ENCODE measurements around the gene CCDC149. TPM values are rescaled to one million over a fixed set of nuclear protein-coding genes. Genes with fewer than 3 reads are reported as not detected.

Gene CCDC149
- total and polyA plus RNA-seq, 2 donors (not counting 3 experiments of a cell fraction or from before 2014, with no cell fraction given), result 7.8 to 11.3 TPM

DNA sequence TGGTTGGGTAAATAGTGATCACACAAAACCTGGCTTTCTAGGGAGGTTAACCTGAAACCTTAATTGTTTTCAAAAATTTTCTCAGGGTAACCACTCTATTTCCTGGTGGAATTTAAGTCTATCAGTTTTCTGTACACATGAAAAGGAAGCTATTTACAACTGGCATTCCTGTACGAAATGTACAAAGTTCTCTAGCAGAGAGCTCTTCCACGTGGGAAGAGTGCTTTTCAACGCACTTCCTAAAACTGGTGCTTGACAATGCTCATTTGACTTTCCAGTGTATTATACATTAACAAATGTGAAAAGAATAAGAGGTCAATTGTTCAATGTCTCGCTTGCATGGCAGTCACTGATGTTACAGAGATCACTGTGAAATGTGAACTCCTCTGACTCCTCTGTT, 120.3 kb downstream of the CCDC149 start:
- Histone ChIP-seq H4K20me1 (replicated peaks; ENCODE audit: control insufficient read depth, extremely low read depth, insufficient read depth, low read length) (no peaks in the 10 kb centered on the region), H3K9me1 (replicated peaks; ENCODE audit: control insufficient read depth, extremely low read depth, insufficient read depth, low read length) (no peaks in the 10 kb centered on the region), H3K4me2 (ENCODE audit: insufficient read depth, low read length) (no peak overlapping the region), H3K9ac (replicated peaks; ENCODE audit: extremely low read depth, insufficient read depth, low read length) (no peak overlapping the region), H3K4me3 (replicated peaks in 1 of 3; ENCODE audit: insufficient read depth in 1 of 3, low read depth in 1 of 3, low read length in 3 of 3) (no peak overlapping the region), H3K79me2 (ENCODE audit: control insufficient read depth, insufficient read depth, low read length) (no peaks in the 10 kb centered on the region), H3K27ac (ENCODE audit: insufficient read depth, low read depth, low read length) (no peak overlapping the region), H2AFZ (ENCODE audit: low read depth, low read length) (no peak overlapping the region), H3K27me3 (ENCODE audit: control insufficient read depth in 2 of 2, insufficient read depth in 2 of 2, low read length in 2 of 2) (peaks cover 13 to 19% of the 10 kb centered on the region in 2 experiments), H3K36me3 (ENCODE audit: control insufficient read depth in 2 of 2, extremely low read depth in 1 of 2, insufficient read depth in 2 of 2, low read length in 2 of 2) (no peaks in the 10 kb centered on the region), H3K4me1 (ENCODE audit: control insufficient read depth, extremely low read depth, insufficient read depth, low read length) (no peaks in the 10 kb centered on the region), H3K9me3 (replicated peaks; ENCODE audit: control insufficient read depth, insufficient read depth, low read length) (no peaks in the 10 kb centered on the region)
- dilution Hi-C loops (cut with MboI; ENCODE audit: extremely low pct_ligation_motif_present, low sequenced_read_pairs) (no loop called here), intact Hi-C loops (cut with micrococcal nuclease) (no loop called here)
- CTCF ChIA-PET, result interaction anchor here (1.7 to 2.0 kb wide), 2 partner anchors 11 to 15 kb away, joined by 3 to 6 read pairs; no protein-coding TSS in a partner anchor
- POLR2A ChIA-PET, result no interaction called here
- BruUV-seq (replicated peaks), result no TSS peak
- DNase-seq (ENCODE audit: low read depth, low spot score) (no peak), FAIRE-seq (no peak)
- no peak for TF ChIP-seq EZH2 (IDR thresholded peaks at IDR 0.05; ENCODE audit: borderline replicate concordance, low read depth, low read length, severe bottlenecking)
- TF ChIP-seq GATA2 (IDR thresholded peaks at IDR 0.05; ENCODE audit: insufficient read depth, insufficient read length, low read depth, low read length), result no peak
- TF ChIP-seq, protein P1, sequence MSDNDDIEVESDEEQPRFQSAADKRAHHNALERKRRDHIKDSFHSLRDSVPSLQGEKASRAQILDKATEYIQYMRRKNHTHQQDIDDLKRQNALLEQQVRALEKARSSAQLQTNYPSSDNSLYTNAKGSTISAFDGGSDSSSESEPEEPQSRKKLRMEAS (IDR thresholded peaks at IDR 0.05; ENCODE audit: insufficient read depth, insufficient read length), result no peak
- no peak for TF ChIP-seq MYC (IDR thresholded peaks at IDR 0.05; ENCODE audit: low read depth, low read length)
- TF ChIP-seq FOS (IDR thresholded peaks at IDR 0.05; ENCODE audit: borderline replicate concordance, insufficient read depth, low read length), result no peak
- TF ChIP-seq, protein P2, sequence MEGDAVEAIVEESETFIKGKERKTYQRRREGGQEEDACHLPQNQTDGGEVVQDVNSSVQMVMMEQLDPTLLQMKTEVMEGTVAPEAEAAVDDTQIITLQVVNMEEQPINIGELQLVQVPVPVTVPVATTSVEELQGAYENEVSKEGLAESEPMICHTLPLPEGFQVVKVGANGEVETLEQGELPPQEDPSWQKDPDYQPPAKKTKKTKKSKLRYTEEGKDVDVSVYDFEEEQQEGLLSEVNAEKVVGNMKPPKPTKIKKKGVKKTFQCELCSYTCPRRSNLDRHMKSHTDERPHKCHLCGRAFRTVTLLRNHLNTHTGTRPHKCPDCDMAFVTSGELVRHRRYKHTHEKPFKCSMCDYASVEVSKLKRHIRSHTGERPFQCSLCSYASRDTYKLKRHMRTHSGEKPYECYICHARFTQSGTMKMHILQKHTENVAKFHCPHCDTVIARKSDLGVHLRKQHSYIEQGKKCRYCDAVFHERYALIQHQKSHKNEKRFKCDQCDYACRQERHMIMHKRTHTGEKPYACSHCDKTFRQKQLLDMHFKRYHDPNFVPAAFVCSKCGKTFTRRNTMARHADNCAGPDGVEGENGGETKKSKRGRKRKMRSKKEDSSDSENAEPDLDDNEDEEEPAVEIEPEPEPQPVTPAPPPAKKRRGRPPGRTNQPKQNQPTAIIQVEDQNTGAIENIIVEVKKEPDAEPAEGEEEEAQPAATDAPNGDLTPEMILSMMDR (IDR thresholded peaks at IDR 0.05; ENCODE audit: extremely low read depth in 1 of 2, insufficient read depth in 1 of 2, low read depth in 1 of 2, low read length in 2 of 2), result no peak
- TF ChIP-seq POLR2AphosphoS5 (IDR thresholded peaks at IDR 0.05; ENCODE audit: insufficient read depth, low read depth, low read length), result no peak
- no peak for TF ChIP-seq POLR2A (IDR thresholded peaks at IDR 0.05; ENCODE audit: low read depth, low read length)
- TF ChIP-seq JUN (IDR thresholded peaks at IDR 0.05; ENCODE audit: borderline replicate concordance, insufficient read depth, insufficient read length, low read depth), result no peak

Measured in endothelial cell of umbilical vein (primary cell).